T47D (cell line): Measurements from ENCODE around the gene OR6X1.

Experiments used
- DNase-seq, 2 experiments: peaks; one replicate each; pipeline versions ENCODE4 v3.0.0 to v3.0.0-alpha.2; 2011 to 2012; ENCODE audit warnings: low read depth in 1 of 2, low spot score in 1 of 2
- JUND ChIP-seq: IDR thresholded peaks from 2 replicates; pipeline ENCODE4 v1.6.1; 2012; ENCODE audit warnings: low read depth
- in situ Hi-C: cut with HindIII; loops from 2 replicates; pipeline ENCODE4 v1.10.0; 2016; ENCODE audit warnings: low sequenced_read_pairs, low pct_unique_long_range_greater_than_20kb

Gene OR6X1

GRCh38 chr11:123707606-123708205 lies 46.6 kb downstream of the OR6X1 start:
- no peak for TF ChIP-seq JUND
- peak; percentile 88 to 91 for DNase-seq
- in situ Hi-C loops: no loop called here

DNA sequence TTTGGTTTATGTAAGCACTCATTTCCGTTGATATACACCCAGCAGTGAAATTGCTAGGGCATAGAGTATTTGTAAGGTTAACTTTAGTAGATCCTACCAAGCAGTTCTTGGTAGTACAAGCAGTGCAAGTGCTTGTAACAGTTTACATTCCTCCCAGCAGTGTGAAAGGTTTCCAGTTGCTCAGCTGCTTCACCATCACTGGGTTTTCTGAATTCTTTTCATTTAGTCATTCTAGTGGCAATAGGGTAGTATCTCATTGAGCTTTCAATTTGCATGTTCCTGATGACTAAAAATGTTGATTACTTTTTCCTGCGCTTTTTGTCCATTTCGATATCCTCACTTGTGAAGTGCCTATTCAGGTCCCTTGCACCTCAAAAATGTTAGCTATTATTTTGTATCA lies 47.1 kb downstream of the OR6X1 start:
- no peak for TF ChIP-seq JUND
- no peak for DNase-seq
- in situ Hi-C loops: no loop called here

DNA sequence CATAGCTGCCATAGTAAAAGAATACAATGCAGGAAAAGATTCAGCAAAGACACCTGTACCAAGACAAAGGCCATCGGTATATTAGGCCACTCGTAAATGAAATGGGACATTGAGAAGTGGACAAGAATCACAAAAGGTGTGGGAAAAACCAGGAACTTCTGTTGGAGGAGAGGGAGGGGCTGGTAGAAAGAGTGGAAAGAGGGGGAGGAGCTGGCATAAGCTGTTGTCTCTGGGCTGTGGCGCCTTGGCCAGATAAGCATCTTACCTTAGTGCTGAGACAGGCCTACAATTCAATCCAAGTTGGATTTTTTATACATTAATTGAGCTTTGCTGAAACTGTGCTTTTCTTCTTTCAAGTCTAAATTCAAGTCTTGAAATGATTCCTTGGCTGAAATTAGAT lies 50.0 kb downstream of the OR6X1 start:
- DNase-seq: no peak
- no peak for TF ChIP-seq JUND
- in situ Hi-C loops: no loop called here
